ENCODE measurements around the gene PLPP2. TPM values are rescaled to one million over a fixed set of nuclear protein-coding genes. Genes with fewer than 3 reads are reported as not detected.

The PLPP2 gene
- total RNA-seq, 4 donors from 2014 or later = 2.5 to 22.2 (median 9.3) TPM

GRCh38 chr19:325173-325936, 34.2 kb upstream of the PLPP2 start:
- H3K27me3 ChIP-seq = no peaks in the 10 kb centered on the region
- peaks cover 0 to 98% (median 19%) of the 10 kb centered on the region in 3 donors for H3K36me3 ChIP-seq
- H3K9me3 ChIP-seq = peaks cover 0 to 17% (median 2%) of the 10 kb centered on the region in 4 donors
- no peak for DNase-seq (ENCODE audit: low spot score in 2 of 2)
- H3K4me3 ChIP-seq = no peak overlapping the region
- H3K4me1 ChIP-seq = no peaks in the 10 kb centered on the region
- no peak overlapping the region for H3K27ac ChIP-seq
- 85 to 94% methylated on average over 22 of the region's 24 CpGs for WGBS, 2 donors
- TF ChIP-seq CTCF (IDR thresholded peaks at IDR 0.05) (no peak), POLR2A (IDR thresholded peaks at IDR 0.05) (no peak), EP300 (IDR thresholded peaks at IDR 0.05) (no peak)

- Histone ChIP-seq H3K27me3 (no peaks in the 10 kb centered on the region), H3K36me3 (peaks cover 0 to 98% (median 19%) of the 10 kb centered on the region in 3 donors), H3K4me1 (no peaks in the 10 kb centered on the region), H3K4me3 (no peak overlapping the region), H3K9me3 (peaks cover 0 to 17% (median 2%) of the 10 kb centered on the region in 4 donors), H3K27ac (no peak overlapping the region)
- DNase-seq (ENCODE audit: low spot score in 2 of 2) = no peak
- WGBS, 2 donors = 94 to 100% methylated on average over 8 of the region's 8 CpGs
- TF ChIP-seq EP300 (IDR thresholded peaks at IDR 0.05) (no peak), CTCF (IDR thresholded peaks at IDR 0.05) (no peak), POLR2A (IDR thresholded peaks at IDR 0.05) (no peak)
Observed at GRCh38 chr19:324716-325115, 33.5 kb upstream of the PLPP2 start.

GRCh38 chr19:322616-323015, 31.4 kb upstream of the PLPP2 start:
- DNase-seq (ENCODE audit: low spot score in 2 of 2) = no peak
- Histone ChIP-seq H3K27me3 (no peaks in the 10 kb centered on the region), H3K4me3 (no peak overlapping the region), H3K27ac (no peak overlapping the region), H3K36me3 (peaks cover 0 to 98% (median 13%) of the 10 kb centered on the region in 3 donors), H3K9me3 (peaks cover 0 to 9% (median 0%) of the 10 kb centered on the region in 4 donors), H3K4me1 (no peaks in the 10 kb centered on the region)
- no peak for TF ChIP-seq EP300 (IDR thresholded peaks at IDR 0.05)
- no peak for TF ChIP-seq CTCF (IDR thresholded peaks at IDR 0.05)
- no peak for TF ChIP-seq POLR2A (IDR thresholded peaks at IDR 0.05)
- WGBS, 2 donors = 94 to 98% methylated on average over 13 of the region's 13 CpGs

GRCh38 chr19:318509-318774, 27.2 kb upstream of the PLPP2 start:
- no peak for DNase-seq (ENCODE audit: low spot score in 2 of 2)
- no peak for TF ChIP-seq EP300 (IDR thresholded peaks at IDR 0.05)
- no peak for TF ChIP-seq CTCF (IDR thresholded peaks at IDR 0.05)
- TF ChIP-seq POLR2A (IDR thresholded peaks at IDR 0.05) = no peak
- H3K4me3 ChIP-seq = no peak overlapping the region
- H3K4me1 ChIP-seq = no peaks in the 10 kb centered on the region
- H3K36me3 ChIP-seq = peaks cover 0 to 97% (median 4%) of the 10 kb centered on the region in 3 donors
- no peak overlapping the region for H3K27ac ChIP-seq
- no peaks in the 10 kb centered on the region for H3K27me3 ChIP-seq
- H3K9me3 ChIP-seq = peaks cover 0 to 9% (median 0%) of the 10 kb centered on the region in 4 donors
- 91 to 93% methylated on average over 5 of the region's 5 CpGs for WGBS, 2 donors

GRCh38 chr19:317710-318508, 26.7 kb upstream of the PLPP2 start:
- no peaks in the 10 kb centered on the region for H3K4me1 ChIP-seq
- no peak for TF ChIP-seq POLR2A (IDR thresholded peaks at IDR 0.05)
- H3K9me3 ChIP-seq = peaks cover 0 to 9% (median 0%) of the 10 kb centered on the region in 4 donors
- no peaks in the 10 kb centered on the region for H3K27me3 ChIP-seq
- no peak overlapping the region for H3K4me3 ChIP-seq
- no peak for DNase-seq (ENCODE audit: low spot score in 2 of 2)
- H3K27ac ChIP-seq = no peak overlapping the region
- 94 to 95% methylated on average over 10 of the region's 10 CpGs for WGBS, 2 donors
- peaks cover 0 to 97% (median 4%) of the 10 kb centered on the region in 3 donors for H3K36me3 ChIP-seq
